Testis (tissue), 3 donors: Measurements from ENCODE around the gene THSD1. TPM values are rescaled to one million over a fixed set of nuclear protein-coding genes. Genes with fewer than 3 reads are reported as not detected.

Experiments used
- DNase-seq: peaks from one replicate; pipeline ENCODE4 v3.0.0-alpha.2; 2019
- H3K27ac ChIP-seq, 2 donors: fragments of 200-600 bp; sonication (generic); one replicate each; pipeline ENCODE4 v1.5.1; 2019
- H3K27me3 ChIP-seq: fragments of 200-600 bp; sonication (generic); one replicate; pipeline ENCODE4 v1.5.1; 2019
- H3K36me3 ChIP-seq: fragments of 200-600 bp; sonication (generic); one replicate; pipeline ENCODE4 v1.5.1; 2017; ENCODE audit warnings: low read depth; ENCODE audit errors: missing control alignments
- H3K4me1 ChIP-seq: fragments of 200-600 bp; sonication (generic); one replicate; pipeline ENCODE4 v1.5.1; 2019
- H3K4me3 ChIP-seq, 2 donors: fragments of 200-600 bp; sonication (generic); one replicate each; pipeline ENCODE4 v1.5.1; 2017 to 2019
- H3K9me3 ChIP-seq: fragments of 200-600 bp; sonication (generic); one replicate; pipeline ENCODE4 v1.5.1; 2017
- POLR2A ChIP-seq: fragments of 450-650 bp; IDR thresholded peaks from one replicate; pipeline ENCODE4 v1.6.1; 2017; ENCODE audit warnings: antibody characterized with exemption, mild to moderate bottlenecking, moderate library complexity
- WGBS, 2 donors: methylation state at CpG; one replicate each; pipeline ENCODE4 v1.1.5; 2018; 5-methylcytosine and 5-hydroxymethylcytosine counted together
- intact Hi-C: fragments of 100-400 bp; cut with DNase I; formaldehyde crosslinking; loops from one replicate; pipeline ENCODE4 v1.15.1; 2023; ENCODE audit warnings: low total_unique reads
- polyA plus RNA-seq: library from polyadenylated mRNA; stranded (reverse); fragments of 350-450 nt; fragmentation: Illumina TruSeq; extraction: RNeasy Lipid Tissue Mini Kit (QIAGEN cat#74804); gene quantifications from one replicate; pipeline ENCODE4 v1.2.3, GENCODE V29; 2014; ENCODE audit warnings: low read depth, low replicate concordance; ENCODE audit not compliant: insufficient read depth
- total RNA-seq, 2 donors: library from RNA; depleted of rRNA; stranded (reverse); fragments of >200 nt; gene quantifications; one replicate each; pipeline ENCODE4 v1.2.3, GENCODE V29; 2016
- TF ChIP-seq, protein P1 (sequence below), 3 experiments: fragments of 450-650 bp in 2 of 3; fragments of 200-600 bp in 1 of 3; sonication (generic) in 1 of 3; IDR thresholded peaks; one replicate each; pipeline ENCODE4 v1.5.1; 2016 to 2019; ENCODE audit warnings: antibody characterized with exemption in 3 of 3, mild to moderate bottlenecking in 2 of 3, moderate library complexity in 1 of 3

Gene THSD1
- total and polyA plus RNA-seq, 3 donors from 2014 or later: 4.4 to 4.9 (median 4.7) TPM

DNA sequence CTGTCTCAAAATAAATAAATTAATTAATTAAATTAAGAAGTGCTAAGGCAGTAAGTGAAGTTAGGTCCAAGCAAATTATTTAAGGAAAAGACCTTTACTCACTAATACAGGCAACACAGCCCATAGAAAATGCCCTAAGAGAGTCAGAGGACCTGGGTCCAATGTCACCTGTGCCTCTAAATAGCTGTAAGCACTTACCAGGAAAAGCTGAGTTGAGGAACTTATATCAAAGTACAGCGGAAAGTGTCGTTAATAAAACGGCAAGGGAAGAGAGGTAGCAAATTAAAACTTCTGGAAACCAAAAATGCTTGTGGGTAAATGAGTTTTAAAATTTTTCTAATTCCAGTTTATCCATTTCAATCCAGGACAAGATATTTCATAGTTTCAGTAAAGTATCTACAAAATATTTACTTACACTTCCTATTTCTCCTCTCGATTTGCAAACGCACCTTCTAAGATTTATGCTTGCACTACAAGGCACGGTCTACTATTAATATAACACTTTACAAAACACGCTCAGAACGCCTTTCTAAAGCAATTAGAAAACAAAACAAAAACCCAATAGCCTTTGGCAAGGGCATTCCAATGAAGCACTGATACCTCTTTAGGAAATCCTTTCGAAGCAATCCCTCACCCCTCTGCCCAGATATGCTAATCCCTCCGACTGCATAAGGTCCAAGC, 43.5 kb upstream of the THSD1 start:
- intact Hi-C loops: loop anchor here (10.0 kb wide), 1 partner anchor 105 kb away; no protein-coding TSS in a partner anchor
- TF ChIP-seq POLR2A: no peak
- TF ChIP-seq, protein P1, sequence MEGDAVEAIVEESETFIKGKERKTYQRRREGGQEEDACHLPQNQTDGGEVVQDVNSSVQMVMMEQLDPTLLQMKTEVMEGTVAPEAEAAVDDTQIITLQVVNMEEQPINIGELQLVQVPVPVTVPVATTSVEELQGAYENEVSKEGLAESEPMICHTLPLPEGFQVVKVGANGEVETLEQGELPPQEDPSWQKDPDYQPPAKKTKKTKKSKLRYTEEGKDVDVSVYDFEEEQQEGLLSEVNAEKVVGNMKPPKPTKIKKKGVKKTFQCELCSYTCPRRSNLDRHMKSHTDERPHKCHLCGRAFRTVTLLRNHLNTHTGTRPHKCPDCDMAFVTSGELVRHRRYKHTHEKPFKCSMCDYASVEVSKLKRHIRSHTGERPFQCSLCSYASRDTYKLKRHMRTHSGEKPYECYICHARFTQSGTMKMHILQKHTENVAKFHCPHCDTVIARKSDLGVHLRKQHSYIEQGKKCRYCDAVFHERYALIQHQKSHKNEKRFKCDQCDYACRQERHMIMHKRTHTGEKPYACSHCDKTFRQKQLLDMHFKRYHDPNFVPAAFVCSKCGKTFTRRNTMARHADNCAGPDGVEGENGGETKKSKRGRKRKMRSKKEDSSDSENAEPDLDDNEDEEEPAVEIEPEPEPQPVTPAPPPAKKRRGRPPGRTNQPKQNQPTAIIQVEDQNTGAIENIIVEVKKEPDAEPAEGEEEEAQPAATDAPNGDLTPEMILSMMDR (IDR thresholded peaks at IDR 0.05): no peak
- H3K27me3 ChIP-seq: no peaks in the 10 kb centered on the region

DNA sequence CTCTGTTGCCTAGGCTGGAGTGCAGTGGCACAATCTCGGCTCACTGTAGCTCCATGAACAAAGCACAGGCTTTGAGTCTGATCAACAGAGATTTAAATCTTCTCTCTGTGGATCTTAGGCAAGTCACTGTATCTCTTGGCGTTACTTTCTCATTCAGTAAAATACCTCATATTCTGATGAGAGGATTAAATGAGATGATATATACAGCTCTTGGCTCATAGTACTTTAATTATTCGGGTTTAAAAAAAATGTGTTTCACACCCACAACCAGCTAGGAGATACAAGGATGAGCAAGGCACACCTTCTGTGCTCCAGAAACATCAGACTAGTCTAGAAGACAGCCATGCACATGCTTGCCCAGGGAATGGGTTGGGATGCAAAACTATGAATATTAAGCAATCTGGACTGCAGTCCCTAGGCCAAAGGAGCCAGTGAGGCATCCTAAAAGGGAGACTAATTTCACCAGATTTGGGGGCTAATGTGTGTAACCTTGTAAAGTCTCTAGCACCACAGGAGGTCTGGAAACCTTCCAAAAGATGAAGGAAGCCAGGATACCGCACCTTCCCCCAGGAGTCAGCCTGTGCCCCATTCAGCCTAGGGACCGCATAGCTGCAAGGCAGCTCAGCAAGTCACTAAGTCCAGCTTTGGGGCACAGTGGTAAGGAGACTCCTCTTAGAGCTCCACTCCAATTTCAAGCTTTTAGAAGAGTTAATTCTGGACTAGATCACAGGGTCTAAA, 42.0 kb upstream of the THSD1 start:
- H3K27me3 ChIP-seq: no peaks in the 10 kb centered on the region
- no peaks in the 10 kb centered on the region for H3K36me3 ChIP-seq
- peaks cover 5% of the 10 kb centered on the region for H3K4me1 ChIP-seq
- intact Hi-C loops: no loop called here
- no peaks in the 10 kb centered on the region for H3K9me3 ChIP-seq
- no peak for DNase-seq
- 80 to 90% methylated on average over 3 to 5 of the region's 5 CpGs for WGBS, 2 donors
- H3K27ac ChIP-seq: no peak overlapping the region
- no peak overlapping the region for H3K4me3 ChIP-seq
- TF ChIP-seq, protein P1 (IDR thresholded peaks at IDR 0.05): no peak
- no peak for TF ChIP-seq POLR2A

More for the DNA sequence above, 43.5 kb upstream of the THSD1 start:
- H3K4me1 ChIP-seq: peaks cover 5% of the 10 kb centered on the region
- no peaks in the 10 kb centered on the region for H3K9me3 ChIP-seq
- no peaks in the 10 kb centered on the region for H3K36me3 ChIP-seq
- H3K4me3 ChIP-seq: peak overlapping the region; percentile 79 to 93
- peak overlapping the region; percentile 69 to 96 for H3K27ac ChIP-seq
- no peak for DNase-seq
- 4% methylated on average over 10 of the region's 10 CpGs for WGBS, 2 donors

DNA sequence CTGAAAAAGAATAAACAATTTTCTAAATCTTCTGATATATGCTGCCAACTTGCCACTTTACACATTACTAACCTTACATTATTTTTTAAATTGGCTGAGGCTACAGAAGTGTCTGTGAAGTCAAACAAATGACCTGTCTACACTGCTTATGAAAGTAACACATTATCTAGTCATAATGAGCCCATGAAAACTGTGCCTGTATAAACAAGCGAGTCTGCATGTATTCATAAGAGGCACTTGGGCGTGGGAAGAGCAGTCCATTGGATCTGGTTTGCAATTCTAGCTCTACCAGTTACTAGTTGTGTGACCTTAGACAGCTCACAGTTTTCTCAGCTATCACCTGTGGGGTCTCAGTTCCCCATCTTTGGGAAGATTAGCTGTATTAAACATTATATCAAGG, 41.4 kb upstream of the THSD1 start:
- H3K4me1 ChIP-seq: peaks cover 5% of the 10 kb centered on the region
- no peaks in the 10 kb centered on the region for H3K27me3 ChIP-seq
- no peak for TF ChIP-seq POLR2A
- TF ChIP-seq, protein P1 (IDR thresholded peaks at IDR 0.05): no peak
- no peak overlapping the region for H3K27ac ChIP-seq
- no peaks in the 10 kb centered on the region for H3K9me3 ChIP-seq
- no peaks in the 10 kb centered on the region for H3K36me3 ChIP-seq
- no peak for DNase-seq
- H3K4me3 ChIP-seq: no peak overlapping the region
- 83 to 95% methylated on average over 2 of the region's 2 CpGs for WGBS, 2 donors
- intact Hi-C loops: no loop called here

DNA sequence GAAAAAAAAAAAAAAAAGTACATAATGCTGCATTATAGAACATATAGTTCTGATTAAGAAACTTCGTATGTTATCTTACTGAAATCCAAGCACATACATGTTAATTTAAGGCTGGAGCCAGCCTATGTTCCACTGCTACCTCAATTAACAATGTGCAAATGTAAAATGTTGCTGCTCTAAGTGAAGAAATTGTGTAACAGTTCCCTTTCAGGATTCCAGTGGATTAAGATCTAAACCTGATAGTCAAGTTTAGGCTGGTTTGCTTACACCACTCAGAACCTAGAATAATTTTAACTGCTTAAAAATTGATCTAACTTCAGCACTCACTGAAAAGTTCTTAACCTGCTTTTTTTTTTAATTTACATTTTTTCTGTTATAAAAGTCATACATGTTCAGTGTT, 40.3 kb upstream of the THSD1 start:
- 54 to 87% methylated on average over 1 of the region's 1 CpG for WGBS, 2 donors

More for the DNA sequence above, 40.3 kb upstream of the THSD1 start:
- no peak overlapping the region for H3K27ac ChIP-seq
- H3K36me3 ChIP-seq: no peaks in the 10 kb centered on the region
- no peaks in the 10 kb centered on the region for H3K9me3 ChIP-seq
- peaks cover 5% of the 10 kb centered on the region for H3K4me1 ChIP-seq
- no peak for DNase-seq
- H3K27me3 ChIP-seq: no peaks in the 10 kb centered on the region
- TF ChIP-seq, protein P1 (IDR thresholded peaks at IDR 0.05): no peak
- no peak for TF ChIP-seq POLR2A
- intact Hi-C loops: no loop called here
- H3K4me3 ChIP-seq: no peak overlapping the region
